Spleen (tissue), 11 donors: ENCODE results near the gene CENPP. TPM values are rescaled to one million over a fixed set of nuclear protein-coding genes. Genes with fewer than 3 reads are reported as not detected.

Experiments used
- DNase-seq: peaks from one replicate; pipeline ENCODE4 v3.0.0-alpha.2; 2020
- H3K27ac ChIP-seq, 8 donors: fragments of 200-600 bp; sonication (generic) in 7 of 8; 1 replicate in 4 of 8; 2 replicates in 4 of 8; pipeline versions ENCODE4 v1.5.0 to v1.8.0; 2016 to 2021; ENCODE audit warnings: inconsistent platforms in 4 of 8, mild to moderate bottlenecking in 4 of 8, moderate library complexity in 1 of 8
- H3K27me3 ChIP-seq, 7 donors: fragments of 200-600 bp; sonication (generic) in 6 of 7; replicated peaks in 1 of 7; 1 replicate in 4 of 7; 2 replicates in 3 of 7; pipeline versions ENCODE4 v1.5.0 to v1.8.0; 2016 to 2021; ENCODE audit warnings: inconsistent platforms in 3 of 7, mild to moderate bottlenecking in 1 of 7
- H3K36me3 ChIP-seq, 6 donors: fragments of 200-600 bp; sonication (generic) in 5 of 6; 1 replicate in 4 of 6; 2 replicates in 2 of 6; pipeline versions ENCODE4 v1.5.0 to v1.8.0; 2016 to 2021; ENCODE audit warnings: inconsistent platforms in 2 of 6
- H3K4me1 ChIP-seq, 6 donors: fragments of 200-600 bp; sonication (generic) in 5 of 6; 1 replicate in 3 of 6; 2 replicates in 3 of 6; pipeline versions ENCODE4 v1.5.0 to v1.8.0; 2016 to 2021; ENCODE audit warnings: inconsistent platforms in 3 of 6
- H3K4me3 ChIP-seq, 8 donors: fragments of 200-600 bp; sonication (generic) in 7 of 8; 1 replicate in 4 of 8; 2 replicates in 4 of 8; pipeline versions ENCODE4 v1.5.0 to v1.8.0; 2016 to 2021; ENCODE audit warnings: inconsistent platforms in 4 of 8, mild to moderate bottlenecking in 4 of 8, moderate library complexity in 2 of 8
- H3K9me3 ChIP-seq, 8 donors: fragments of 200-600 bp; sonication (generic) in 7 of 8; 1 replicate in 4 of 8; 2 replicates in 4 of 8; pipeline versions ENCODE4 v1.5.0 to v1.8.0; 2016 to 2021; ENCODE audit warnings: inconsistent platforms in 4 of 8
- CTCF ChIP-seq, 11 experiments: fragments of 200-600 bp in 7 of 11; fragments of 450-650 bp in 4 of 11; sonication (generic) in 4 of 11; IDR thresholded peaks in 8 of 11; conservative IDR thresholded peaks in 3 of 11; 1 replicate in 7 of 11; 2 replicates in 4 of 11; pipeline versions ENCODE4 v1.4.0 to v1.8.0; 2016 to 2021; ENCODE audit warnings: antibody characterized with exemption in 11 of 11, inconsistent platforms in 4 of 11, mild to moderate bottlenecking in 1 of 11
- POLR2A ChIP-seq, 3 donors: fragments of 450-650 bp; IDR thresholded peaks; one replicate each; pipeline ENCODE4 v1.5.1; 2017; ENCODE audit warnings: antibody characterized with exemption in 3 of 3, mild to moderate bottlenecking in 1 of 3
- POLR2AphosphoS5 ChIP-seq, 3 donors: sonication (generic); formaldehyde crosslinking; IDR thresholded peaks; one replicate each; pipeline ENCODE4 v1.5.1; 2017; ENCODE audit warnings: antibody characterized with exemption in 3 of 3
- WGBS, 5 donors: extraction: QIAGEN DNeasy Blood & Tissue Kit in 3 of 5; methylation state at CpG; one replicate each; pipeline versions ENCODE4 v1.1.5 to v1.1.7; 2013 to 2018; 5-methylcytosine and 5-hydroxymethylcytosine counted together
- intact Hi-C: fragments of 100-400 bp; cut with DNase I; formaldehyde crosslinking; loops from one replicate; pipeline ENCODE4 v1.15.0; 2023; ENCODE audit warnings: low total_unique reads
- polyA plus RNA-seq, 3 donors: library from polyadenylated mRNA; stranded (reverse); fragments of 200-250 nt; gene quantifications; one replicate each; pipeline ENCODE4 v1.2.1, GENCODE V29; 2013
- total RNA-seq, 7 donors: library from RNA; depleted of rRNA in 3 of 7; stranded (reverse); fragments of >200 nt in 3 of 7; fragmentation: NEBNext Ultra II Directional in 4 of 7; extraction: Animal tissue kit (Norgen Biotek cat#: 25700) in 4 of 7; gene quantifications; one replicate each; pipeline versions ENCODE4 v1.1.0 to v1.2.1, GENCODE V29; 2016 to 2021
- donor health status: healthy with polysubstance abuse.
- donor health status: DM: no; HTN: no; CAD: no; lungs with moderate emphysema.
- donor health status: DM: no; HTN: no; CAD: no.
- donor health status: Bipolar disorder and iron deficiency.
- donor health status: healthy.
- donor health status: DM: no; HTN: no; CAD: no.
- donor health status: DM: yes; HTN: yes; CAD: no.

CENPP gene
- total and polyA plus RNA-seq, 10 donors, result 1.7 to 15.8 (median 6.2) TPM

DNA sequence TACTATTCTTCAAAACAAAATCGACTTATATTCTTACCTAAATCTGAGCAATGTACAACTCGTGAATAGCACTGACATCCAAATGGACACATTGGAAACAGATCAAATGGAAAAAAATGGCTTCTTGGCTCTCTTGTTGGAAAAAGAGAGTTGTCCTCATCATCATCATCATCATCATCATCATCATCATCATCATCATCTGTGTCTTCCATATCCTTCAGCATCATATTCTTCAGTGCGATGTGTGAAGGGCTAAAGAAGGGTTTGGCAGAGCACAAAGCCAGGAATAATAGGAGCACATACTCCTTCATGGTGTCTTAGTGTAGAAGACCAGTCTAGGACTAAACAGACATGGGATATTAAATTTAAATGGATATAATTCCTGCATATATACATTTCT is 148.8 kb downstream of the CENPP start:
- Histone ChIP-seq H3K9me3 (no peaks in the 10 kb centered on the region), H3K36me3 (no peaks in the 10 kb centered on the region), H3K4me3 (no peak overlapping the region), H3K27ac (no peak overlapping the region), H3K4me1 (no peaks in the 10 kb centered on the region), H3K27me3 (no peaks in the 10 kb centered on the region)
- TF ChIP-seq CTCF (IDR thresholded peaks at IDR 0.05 in 8 of 11, conservative IDR thresholded peaks at IDR 0.05 in 3 of 11) (no peak), POLR2AphosphoS5 (IDR thresholded peaks at IDR 0.05) (no peak), POLR2A (IDR thresholded peaks at IDR 0.05) (no peak)
- 93 to 98% (median 96%) methylated on average over 3 of the region's 3 CpGs for WGBS, 5 donors
- intact Hi-C loops, result no loop called here
- no peak for DNase-seq

GRCh38 chr9:92476962-92477361 is 151.2 kb downstream of the CENPP start:
- Histone ChIP-seq H3K36me3 (no peaks in the 10 kb centered on the region), H3K27me3 (no peaks in the 10 kb centered on the region), H3K4me1 (no peaks in the 10 kb centered on the region), H3K4me3 (no peak overlapping the region), H3K9me3 (no peaks in the 10 kb centered on the region), H3K27ac (no peak overlapping the region)
- 75 to 100% (median 87%) methylated on average over 1 of the region's 1 CpG for WGBS, 5 donors
- intact Hi-C loops, result no loop called here
- TF ChIP-seq CTCF (IDR thresholded peaks at IDR 0.05 in 8 of 11, conservative IDR thresholded peaks at IDR 0.05 in 3 of 11) (no peak), POLR2A (IDR thresholded peaks at IDR 0.05) (no peak), POLR2AphosphoS5 (IDR thresholded peaks at IDR 0.05) (no peak)
- DNase-seq, result no peak

DNA sequence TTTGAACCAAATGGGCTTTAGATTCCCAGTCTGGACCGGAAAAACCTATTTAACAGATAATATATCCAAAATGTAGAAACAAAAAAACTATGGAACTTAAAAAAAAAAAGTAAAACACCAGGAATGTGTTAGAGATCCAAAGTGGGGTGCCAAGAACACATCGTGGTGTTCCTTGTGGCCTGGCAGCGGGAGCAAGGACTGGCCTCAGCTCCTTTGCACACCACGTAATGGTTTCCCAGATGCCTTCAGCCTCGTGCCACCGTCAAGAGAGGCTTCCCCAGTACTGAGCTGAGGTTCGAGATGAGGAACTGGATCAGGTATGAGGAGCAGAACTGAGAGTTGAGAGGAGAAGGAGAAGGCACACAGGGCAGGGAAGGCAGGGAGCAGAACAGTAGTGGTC is 153.0 kb downstream of the CENPP start:
- no peaks in the 10 kb centered on the region for H3K4me1 ChIP-seq
- H3K36me3 ChIP-seq, result no peaks in the 10 kb centered on the region
- 88 to 95% (median 93%) methylated on average over 7 of the region's 7 CpGs for WGBS, 5 donors
- TF ChIP-seq POLR2A (IDR thresholded peaks at IDR 0.05) (no peak), POLR2AphosphoS5 (IDR thresholded peaks at IDR 0.05) (no peak), CTCF (IDR thresholded peaks at IDR 0.05 in 8 of 11, conservative IDR thresholded peaks at IDR 0.05 in 3 of 11) (no peak)
- no peak overlapping the region for H3K27ac ChIP-seq
- H3K27me3 ChIP-seq, result no peaks in the 10 kb centered on the region
- intact Hi-C loops, result no loop called here
- DNase-seq, result no peak
- no peaks in the 10 kb centered on the region for H3K9me3 ChIP-seq
- no peak overlapping the region for H3K4me3 ChIP-seq

DNA sequence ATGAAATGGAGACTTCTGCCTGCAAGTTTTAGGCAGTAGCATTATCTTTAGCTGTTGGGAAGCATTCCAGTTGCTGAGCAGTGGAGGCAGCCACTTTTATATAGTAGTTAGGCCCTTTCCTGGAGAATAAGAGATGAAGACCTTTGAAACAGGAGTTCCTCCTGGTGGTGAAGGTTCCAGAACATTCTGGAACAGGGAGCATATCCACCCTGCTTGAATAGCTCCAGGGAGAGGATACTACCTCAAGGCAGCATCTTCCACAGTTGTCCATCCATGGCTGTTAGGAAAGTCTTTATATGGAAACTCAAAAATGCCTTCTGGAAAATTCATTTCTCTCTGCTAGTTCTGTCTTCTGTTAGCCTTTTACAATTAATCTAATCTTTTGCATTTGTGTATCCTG is 153.6 kb downstream of the CENPP start:
- Histone ChIP-seq H3K27ac (no peak overlapping the region), H3K36me3 (no peaks in the 10 kb centered on the region), H3K9me3 (no peaks in the 10 kb centered on the region), H3K27me3 (no peaks in the 10 kb centered on the region), H3K4me1 (no peaks in the 10 kb centered on the region), H3K4me3 (no peak overlapping the region)
- intact Hi-C loops, result no loop called here
- DNase-seq, result no peak
- TF ChIP-seq POLR2A (IDR thresholded peaks at IDR 0.05) (no peak), POLR2AphosphoS5 (IDR thresholded peaks at IDR 0.05) (no peak), CTCF (IDR thresholded peaks at IDR 0.05 in 8 of 11, conservative IDR thresholded peaks at IDR 0.05 in 3 of 11) (no peak)
